Activated naive CD8-positive, alpha-beta T cell (primary cell): Measurements from ENCODE around the gene NAA80.
"Not testable (repeated sequence)": the region's sequence is repeated elsewhere in the genome, so short reads cannot be mapped to it uniquely, and the experiment has no call there.

Experiments
- H3K27ac Mint-ChIP-seq: one replicate; pipeline ENCODE4 v1.8.0; 2021; ENCODE audit warnings: mixed read lengths
- H3K27me3 Mint-ChIP-seq: one replicate; pipeline ENCODE4 v1.8.0; 2021; ENCODE audit warnings: mixed read lengths
- H3K36me3 Mint-ChIP-seq: one replicate; pipeline ENCODE4 v1.8.0; 2021; ENCODE audit warnings: mixed read lengths
- H3K4me1 Mint-ChIP-seq: one replicate; pipeline ENCODE4 v1.8.0; 2021; ENCODE audit warnings: low read depth, mixed read lengths
- H3K4me3 Mint-ChIP-seq: one replicate; pipeline ENCODE4 v1.8.0; 2021; ENCODE audit warnings: mild to moderate bottlenecking, mixed read lengths
- H3K9me3 Mint-ChIP-seq: one replicate; pipeline ENCODE4 v1.8.0; 2021; ENCODE audit warnings: low read depth, mixed read lengths

NAA80 gene

GRCh38 chr3:50322386-50323091 is 23.3 kb upstream of the NAA80 start, which contains the start of gene HYAL2:
TSS of gene HYAL2 (minus strand) at chr3:50322745. CDS start at chr3:50320489, 2,256 bp downstream.
- peaks cover 34% of the 10 kb centered on the region for H3K4me1 Mint-ChIP-seq
- H3K36me3 Mint-ChIP-seq: no peaks in the 10 kb centered on the region
- H3K9me3 Mint-ChIP-seq: no peaks in the 10 kb centered on the region
- H3K27ac Mint-ChIP-seq: peak within 1 kb of the TSS; percentile 95
- peak within 1 kb of the TSS; percentile 83 for H3K4me3 Mint-ChIP-seq
- H3K27me3 Mint-ChIP-seq: no peaks in the 10 kb centered on the region

DNA sequence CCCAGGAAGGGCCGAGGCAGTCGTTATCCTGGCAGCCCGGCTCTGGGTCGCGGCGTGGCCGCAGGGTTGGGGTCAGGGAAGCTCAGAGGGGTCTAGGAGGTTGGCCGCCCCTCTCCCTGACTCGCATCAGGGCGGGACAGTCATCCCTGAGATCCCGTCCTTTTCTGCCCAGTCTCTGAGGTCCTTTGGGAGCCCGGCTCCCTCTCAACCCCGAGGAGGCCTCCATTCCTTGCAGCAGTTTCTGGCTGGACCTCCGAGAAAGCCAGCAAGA is 22.8 kb upstream of the NAA80 start:
- Mint-ChIP-seq H3K27me3 (no peaks in the 10 kb centered on the region), H3K27ac (no peak overlapping the region), H3K36me3 (no peaks in the 10 kb centered on the region), H3K4me3 (no peak overlapping the region), H3K4me1 (peaks cover 33% of the 10 kb centered on the region), H3K9me3 (no peaks in the 10 kb centered on the region)

DNA sequence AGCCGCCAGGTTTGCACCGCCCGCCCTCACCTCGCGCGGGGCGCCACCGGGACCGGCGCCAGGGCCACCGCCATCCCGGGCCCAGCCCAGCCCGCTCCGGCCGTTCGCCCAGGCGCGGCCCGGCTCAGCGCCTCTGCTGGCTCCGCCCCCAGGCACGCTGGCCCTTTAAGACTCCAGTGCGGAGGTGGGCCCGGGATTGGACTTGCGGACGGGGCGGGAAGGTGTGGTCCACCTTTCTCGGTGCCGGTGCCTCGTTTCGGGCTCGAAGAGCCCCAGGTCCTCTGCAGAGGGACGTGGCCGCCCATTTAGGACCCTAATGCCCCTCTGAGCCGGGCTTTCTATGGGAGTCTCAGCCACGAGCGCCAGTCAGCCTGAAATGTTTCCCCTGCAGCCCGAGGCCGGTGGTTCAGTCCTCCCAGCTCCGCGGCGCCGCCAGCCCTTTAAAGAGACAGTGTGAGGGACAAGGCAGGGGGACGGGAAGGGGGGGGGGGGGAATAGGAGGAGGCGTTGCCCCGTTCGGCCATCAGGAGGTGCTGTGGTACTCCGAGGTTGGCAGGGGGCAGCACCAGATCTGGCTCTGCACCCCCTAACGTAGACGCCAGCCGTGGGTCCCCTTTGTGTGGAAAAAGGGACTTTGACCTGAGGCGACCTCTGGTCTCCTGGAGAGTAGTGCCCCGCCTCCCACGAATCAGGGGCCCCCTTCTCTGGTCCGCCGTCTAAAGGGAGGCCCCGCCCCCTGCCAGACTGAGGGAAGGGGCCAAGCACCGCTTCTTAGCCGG is 22.3 kb upstream of the NAA80 start:
- peak overlapping the region; percentile 95 for H3K27ac Mint-ChIP-seq
- H3K9me3 Mint-ChIP-seq: no peaks in the 10 kb centered on the region
- H3K4me1 Mint-ChIP-seq: peaks cover 34% of the 10 kb centered on the region

DNA sequence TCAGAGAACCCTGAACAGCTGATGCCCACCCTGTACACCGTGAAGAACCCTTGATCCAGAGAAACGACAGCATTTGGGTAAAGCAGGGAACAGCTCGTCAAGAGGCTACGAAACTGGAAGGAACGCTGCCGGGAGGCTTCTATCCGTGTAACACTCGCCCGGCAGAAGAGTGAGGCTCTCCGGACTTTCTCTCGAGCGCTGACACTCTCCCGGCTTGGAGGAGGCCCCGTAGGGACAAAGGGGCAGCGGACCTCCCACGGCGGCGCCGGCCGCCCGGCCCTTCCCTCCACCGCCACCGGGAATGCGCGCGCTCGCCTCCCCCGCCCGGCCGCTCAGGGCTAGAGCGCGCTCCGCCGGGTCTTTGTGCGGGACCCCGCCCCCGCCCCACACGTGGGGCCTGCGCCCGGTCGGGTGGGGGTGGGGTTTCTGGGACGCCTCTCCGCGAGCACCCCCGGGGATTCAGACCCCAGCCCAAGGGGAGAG is 21.7 kb upstream of the NAA80 start:
- peaks cover 34% of the 10 kb centered on the region for H3K4me1 Mint-ChIP-seq
- peak overlapping the region; percentile 94 for H3K4me3 Mint-ChIP-seq
- peaks cover 2% of the 10 kb centered on the region for H3K36me3 Mint-ChIP-seq
- peak overlapping the region; percentile 78 for H3K27ac Mint-ChIP-seq
- no peaks in the 10 kb centered on the region for H3K9me3 Mint-ChIP-seq
- H3K27me3 Mint-ChIP-seq: no peaks in the 10 kb centered on the region

More for the DNA sequence above, 22.3 kb upstream of the NAA80 start:
- Mint-ChIP-seq H3K4me3 (peak overlapping the region; percentile 83), H3K36me3 (no peaks in the 10 kb centered on the region), H3K27me3 (no peaks in the 10 kb centered on the region)

DNA sequence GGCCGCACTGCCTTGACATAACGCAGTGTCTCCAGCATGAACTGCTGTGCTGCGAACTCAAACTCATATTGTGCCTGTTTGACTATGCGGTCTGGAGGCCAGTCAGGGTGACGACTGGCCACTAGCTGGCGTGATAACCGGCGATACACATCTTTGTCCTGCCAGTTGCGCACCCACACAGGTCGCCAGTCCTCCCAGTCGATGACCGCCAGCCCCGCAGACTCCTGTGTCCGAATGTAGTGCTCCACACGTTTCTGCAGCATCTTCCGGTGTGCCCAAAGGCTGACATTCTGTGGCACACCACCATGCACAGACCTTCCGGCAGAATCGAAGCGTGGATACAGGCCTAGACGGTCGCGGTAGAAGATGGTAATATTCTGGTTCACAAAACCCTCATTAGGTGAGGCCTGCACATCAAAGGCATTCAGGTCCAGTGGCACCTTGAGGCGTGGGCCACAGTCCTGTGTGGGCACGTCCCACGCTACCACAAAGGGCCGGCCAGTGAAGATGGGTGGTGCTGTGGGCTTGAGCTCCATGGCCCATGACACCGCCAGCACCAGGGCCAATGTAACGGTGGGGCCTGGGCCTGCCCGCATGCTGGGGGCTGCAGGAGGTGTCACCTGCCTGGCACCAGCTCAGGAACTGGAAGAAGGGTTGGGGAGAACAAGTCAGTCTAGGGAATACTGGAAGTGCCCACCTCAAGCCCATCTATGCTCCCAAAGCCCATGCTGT is 20.9 kb upstream of the NAA80 start:
- Mint-ChIP-seq H3K9me3 (no peaks in the 10 kb centered on the region), H3K4me1 (peaks cover 34% of the 10 kb centered on the region), H3K36me3 (peaks cover 2% of the 10 kb centered on the region), H3K27me3 (no peaks in the 10 kb centered on the region), H3K27ac (no peak overlapping the region), H3K4me3 (peak overlapping the region; percentile 94)

DNA sequence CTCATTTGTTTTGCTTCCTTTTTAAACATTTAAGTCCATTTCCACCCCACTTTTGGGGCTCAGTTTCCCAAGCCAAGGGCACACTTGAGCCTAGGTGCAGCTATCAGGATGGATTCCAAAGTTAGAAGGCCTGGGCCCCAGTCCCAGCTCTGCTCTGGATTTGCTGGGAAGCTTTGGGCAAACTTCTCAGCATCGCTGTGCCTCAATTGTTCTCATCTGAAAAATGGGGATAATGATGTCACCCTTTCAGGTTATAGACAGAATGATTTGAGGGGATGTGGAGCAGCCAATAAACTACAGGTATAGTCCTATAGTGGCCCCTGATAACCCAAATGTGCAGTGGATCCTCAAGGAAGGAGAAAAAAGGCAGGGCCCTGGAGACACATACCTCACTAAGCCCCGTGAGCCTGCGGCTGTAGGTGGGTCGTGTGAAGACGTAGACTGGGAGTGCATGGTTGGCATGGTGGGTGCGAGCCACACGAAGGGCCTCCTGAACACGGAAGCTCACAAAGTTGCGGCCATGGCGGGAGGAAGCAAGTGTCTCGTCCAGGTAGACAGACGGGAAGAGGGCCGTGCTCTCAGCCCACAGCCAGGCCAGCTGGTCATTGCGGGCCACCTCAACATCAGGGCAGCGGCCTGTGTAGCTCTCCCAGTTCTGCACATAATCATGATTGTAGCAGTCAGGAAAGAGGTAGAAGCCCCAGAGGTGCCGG is 20.1 kb upstream of the NAA80 start:
- peak overlapping the region; percentile 94 for H3K4me3 Mint-ChIP-seq
- H3K4me1 Mint-ChIP-seq: peaks cover 27% of the 10 kb centered on the region
- H3K9me3 Mint-ChIP-seq: no peaks in the 10 kb centered on the region
- H3K36me3 Mint-ChIP-seq: peaks cover 2% of the 10 kb centered on the region
- H3K27me3 Mint-ChIP-seq: no peaks in the 10 kb centered on the region
- no peak overlapping the region for H3K27ac Mint-ChIP-seq

GRCh38 chr3:50318615-50319014 is 19.4 kb upstream of the NAA80 start:
- Mint-ChIP-seq H3K27me3 (no peaks in the 10 kb centered on the region), H3K4me1 (peaks cover 27% of the 10 kb centered on the region), H3K4me3 (peak overlapping the region; percentile 51), H3K27ac (peak overlapping the region; percentile 28), H3K9me3 (no peaks in the 10 kb centered on the region), H3K36me3 (peaks cover 2% of the 10 kb centered on the region)

- Mint-ChIP-seq H3K27ac (no peak overlapping the region), H3K4me1 (peaks cover 27% of the 10 kb centered on the region), H3K27me3 (no peaks in the 10 kb centered on the region), H3K36me3 (peaks cover 2% of the 10 kb centered on the region), H3K9me3 (no peaks in the 10 kb centered on the region), H3K4me3 (no peak overlapping the region)
These were observed 19.0 kb upstream of the NAA80 start for GRCh38 chr3:50318163-50318562.

DNA sequence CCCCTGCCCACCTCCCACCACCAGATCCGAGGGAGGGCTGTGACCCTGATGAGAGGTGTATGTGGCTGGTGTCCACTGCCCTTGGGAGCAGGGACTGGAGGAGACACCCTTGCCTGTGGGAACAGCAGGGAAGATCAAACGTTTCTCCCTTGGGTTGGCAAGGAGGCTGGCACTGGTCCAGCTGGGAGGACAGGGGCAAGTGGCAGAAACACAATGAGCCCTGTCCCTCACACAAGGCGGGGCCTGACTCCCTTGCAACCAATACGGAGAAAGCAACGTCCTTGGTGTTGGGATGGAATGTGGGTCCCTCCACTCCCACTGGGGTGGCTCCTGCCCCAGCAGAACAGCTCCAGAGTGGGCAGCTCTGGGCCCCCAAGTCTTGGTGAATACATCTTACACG is 18.1 kb upstream of the NAA80 start:
- Mint-ChIP-seq H3K4me1 (peaks cover 27% of the 10 kb centered on the region), H3K4me3 (no peak overlapping the region), H3K9me3 (no peaks in the 10 kb centered on the region), H3K27ac (no peak overlapping the region), H3K36me3 (peaks cover 2% of the 10 kb centered on the region), H3K27me3 (no peaks in the 10 kb centered on the region)

DNA sequence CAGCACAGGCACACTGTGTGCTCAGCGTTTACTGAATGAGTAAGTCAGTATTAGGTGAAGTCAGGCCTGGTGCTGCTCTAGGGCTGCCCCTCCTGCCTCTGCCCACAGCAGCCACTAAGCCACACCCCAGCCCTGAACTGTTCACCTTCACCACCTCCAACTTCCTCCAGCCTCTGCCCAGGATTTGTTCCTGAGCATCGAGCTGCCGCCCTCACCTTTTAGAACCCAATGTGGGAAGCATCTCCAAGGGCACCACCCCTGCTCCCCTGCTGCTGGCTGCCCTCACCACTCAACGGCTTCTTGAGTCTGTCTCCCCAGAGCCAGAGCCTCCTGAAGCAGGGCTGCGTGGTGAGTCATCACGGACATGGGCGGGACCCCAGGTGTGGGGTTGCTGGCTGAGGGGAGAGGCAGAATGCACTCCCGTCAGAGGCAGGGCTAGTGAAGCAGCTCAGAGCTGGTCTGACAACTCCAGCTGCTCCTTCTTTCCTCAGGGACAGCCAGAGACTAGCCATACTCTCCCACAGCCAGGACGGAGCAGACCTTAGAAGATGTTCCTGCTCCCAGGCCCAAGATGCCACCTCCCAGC is 17.5 kb upstream of the NAA80 start:
- H3K9me3 Mint-ChIP-seq: no peaks in the 10 kb centered on the region
- peak overlapping the region; percentile 63 for H3K4me3 Mint-ChIP-seq
- peaks cover 27% of the 10 kb centered on the region for H3K4me1 Mint-ChIP-seq
- H3K27me3 Mint-ChIP-seq: no peaks in the 10 kb centered on the region
- H3K36me3 Mint-ChIP-seq: peaks cover 2% of the 10 kb centered on the region
- peak overlapping the region; percentile 35 for H3K27ac Mint-ChIP-seq

DNA sequence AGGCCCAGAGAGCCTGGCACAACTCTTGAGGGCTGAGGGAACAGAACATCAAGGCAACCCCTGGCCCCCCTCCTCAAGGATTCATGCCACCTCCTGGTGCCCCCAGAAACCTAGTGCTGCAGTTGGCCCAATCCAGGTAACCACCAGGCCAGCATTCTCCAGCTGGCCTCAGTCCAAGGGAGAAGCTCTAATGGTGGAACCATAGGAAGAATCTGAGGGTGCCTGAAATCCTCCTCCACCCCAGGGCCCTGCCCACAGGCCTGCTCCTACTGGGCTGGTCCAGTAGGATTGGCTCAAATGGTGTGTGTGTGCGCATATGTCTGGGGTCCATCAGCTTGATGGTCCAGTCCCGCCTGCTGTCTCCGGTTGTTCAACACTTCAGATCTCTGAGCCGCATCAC is 15.6 kb upstream of the NAA80 start:
- Mint-ChIP-seq H3K27ac (no peak overlapping the region), H3K4me3 (no peak overlapping the region), H3K9me3 (no peaks in the 10 kb centered on the region), H3K27me3 (no peaks in the 10 kb centered on the region), H3K36me3 (peaks cover 2% of the 10 kb centered on the region), H3K4me1 (peaks cover 20% of the 10 kb centered on the region)

GRCh38 chr3:50314342-50314741 is 15.1 kb upstream of the NAA80 start:
- Mint-ChIP-seq H3K9me3 (no peaks in the 10 kb centered on the region), H3K4me1 (peaks cover 19% of the 10 kb centered on the region), H3K36me3 (peaks cover 2% of the 10 kb centered on the region), H3K27ac (peak overlapping the region; percentile 8), H3K27me3 (no peaks in the 10 kb centered on the region), H3K4me3 (no peak overlapping the region)

GRCh38 chr3:50312041-50312440 is 12.8 kb upstream of the NAA80 start:
- not testable (repeated sequence) for H3K9me3 Mint-ChIP-seq, H3K4me3 Mint-ChIP-seq, H3K27me3 Mint-ChIP-seq, H3K27ac Mint-ChIP-seq, H3K36me3 Mint-ChIP-seq
- H3K4me1 Mint-ChIP-seq: peaks cover 12% of the 10 kb centered on the region

DNA sequence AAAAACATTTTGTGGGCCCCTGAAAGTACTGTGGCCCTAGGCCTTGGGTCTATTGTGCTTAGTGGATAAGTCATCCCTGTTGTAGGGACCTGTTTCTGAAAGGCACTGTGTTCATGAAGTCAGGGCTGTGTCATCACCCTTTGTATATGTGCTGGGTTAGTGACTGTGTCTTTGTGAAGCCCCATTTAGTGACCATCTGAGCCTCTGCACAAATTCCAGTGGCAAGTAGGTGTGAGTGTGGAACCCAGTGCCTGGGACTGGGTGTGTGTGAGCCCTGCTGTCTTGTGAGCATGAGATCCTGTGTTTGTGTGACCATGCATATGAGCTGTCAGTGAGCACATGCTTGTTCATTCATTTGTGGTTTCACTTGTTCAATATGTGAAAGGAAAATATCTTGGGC is 5.4 kb upstream of the NAA80 start:
- Mint-ChIP-seq H3K36me3 (no peaks in the 10 kb centered on the region), H3K4me3 (no peak overlapping the region)

More for the DNA sequence above, 5.4 kb upstream of the NAA80 start:
- peaks cover 16% of the 10 kb centered on the region for H3K4me1 Mint-ChIP-seq
- no peaks in the 10 kb centered on the region for H3K9me3 Mint-ChIP-seq
- no peak overlapping the region for H3K27ac Mint-ChIP-seq
- no peaks in the 10 kb centered on the region for H3K27me3 Mint-ChIP-seq
